ENCODE data around the gene PTPRG.

PTPRG gene

GRCh38 chr3:62289922-62290321 is 728.6 kb downstream of the PTPRG start:
- no peak for DNase-seq (ENCODE audit: low read depth)
- no peak overlapping the region for H3K4me3 ChIP-seq (ENCODE audit: low read depth, low read length)
- in situ Hi-C loops (cut with HindIII; ENCODE audit: low sequenced_read_pairs), result no loop called here
- TF ChIP-seq CTCF (IDR thresholded peaks at IDR 0.05; ENCODE audit: low read depth, low read length, missing control alignments), result no peak

GRCh38 chr3:62293051-62293780 is 731.8 kb downstream of the PTPRG start:
- H3K4me3 ChIP-seq (ENCODE audit: low read depth, low read length), result no peak overlapping the region
- no peak for DNase-seq (ENCODE audit: low read depth)
- in situ Hi-C loops (cut with HindIII; ENCODE audit: low sequenced_read_pairs), result no loop called here
- no peak for TF ChIP-seq CTCF (IDR thresholded peaks at IDR 0.05; ENCODE audit: low read depth, low read length, missing control alignments)

GRCh38 chr3:62295571-62295970 is 734.2 kb downstream of the PTPRG start:
- TF ChIP-seq CTCF (IDR thresholded peaks at IDR 0.05; ENCODE audit: low read depth, low read length, missing control alignments), result no peak
- in situ Hi-C loops (cut with HindIII; ENCODE audit: low sequenced_read_pairs), result no loop called here
- H3K4me3 ChIP-seq (ENCODE audit: low read depth, low read length), result no peak overlapping the region
- DNase-seq (ENCODE audit: low read depth), result no peak

- H3K4me3 ChIP-seq (ENCODE audit: low read depth, low read length), result no peak overlapping the region
- in situ Hi-C loops (cut with HindIII; ENCODE audit: low sequenced_read_pairs), result no loop called here
- DNase-seq (ENCODE audit: low read depth), result no peak
- TF ChIP-seq CTCF (IDR thresholded peaks at IDR 0.05; ENCODE audit: low read depth, low read length, missing control alignments), result no peak
Measured at GRCh38 chr3:62300617-62301016, 739.2 kb downstream of the PTPRG start.

- TF ChIP-seq CTCF (IDR thresholded peaks at IDR 0.05; ENCODE audit: low read depth, low read length, missing control alignments), result no peak
- in situ Hi-C loops (cut with HindIII; ENCODE audit: low sequenced_read_pairs), result no loop called here
- DNase-seq (ENCODE audit: low read depth), result no peak
- no peak overlapping the region for H3K4me3 ChIP-seq (ENCODE audit: low read depth, low read length)
Measured at GRCh38 chr3:62312201-62312600, 750.8 kb downstream of the PTPRG start.

- no peak overlapping the region for H3K4me3 ChIP-seq (ENCODE audit: low read depth, low read length)
- DNase-seq (ENCODE audit: low read depth), result no peak
- TF ChIP-seq CTCF (IDR thresholded peaks at IDR 0.05; ENCODE audit: low read depth, low read length, missing control alignments), result no peak
- in situ Hi-C loops (cut with HindIII; ENCODE audit: low sequenced_read_pairs), result no loop called here
Measured at GRCh38 chr3:62316525-62316924, 755.2 kb downstream of the PTPRG start.

Data from astrocyte of the cerebellum (primary cell).